ENCODE results near the gene RPL32. TPM values are rescaled to one million over a fixed set of nuclear protein-coding genes. Genes with fewer than 3 reads are reported as not detected.

Gene RPL32
- polyA plus RNA-seq, 1 of the 3 experiments (the other 2 are of a cell fraction), result 2,311 TPM

DNA sequence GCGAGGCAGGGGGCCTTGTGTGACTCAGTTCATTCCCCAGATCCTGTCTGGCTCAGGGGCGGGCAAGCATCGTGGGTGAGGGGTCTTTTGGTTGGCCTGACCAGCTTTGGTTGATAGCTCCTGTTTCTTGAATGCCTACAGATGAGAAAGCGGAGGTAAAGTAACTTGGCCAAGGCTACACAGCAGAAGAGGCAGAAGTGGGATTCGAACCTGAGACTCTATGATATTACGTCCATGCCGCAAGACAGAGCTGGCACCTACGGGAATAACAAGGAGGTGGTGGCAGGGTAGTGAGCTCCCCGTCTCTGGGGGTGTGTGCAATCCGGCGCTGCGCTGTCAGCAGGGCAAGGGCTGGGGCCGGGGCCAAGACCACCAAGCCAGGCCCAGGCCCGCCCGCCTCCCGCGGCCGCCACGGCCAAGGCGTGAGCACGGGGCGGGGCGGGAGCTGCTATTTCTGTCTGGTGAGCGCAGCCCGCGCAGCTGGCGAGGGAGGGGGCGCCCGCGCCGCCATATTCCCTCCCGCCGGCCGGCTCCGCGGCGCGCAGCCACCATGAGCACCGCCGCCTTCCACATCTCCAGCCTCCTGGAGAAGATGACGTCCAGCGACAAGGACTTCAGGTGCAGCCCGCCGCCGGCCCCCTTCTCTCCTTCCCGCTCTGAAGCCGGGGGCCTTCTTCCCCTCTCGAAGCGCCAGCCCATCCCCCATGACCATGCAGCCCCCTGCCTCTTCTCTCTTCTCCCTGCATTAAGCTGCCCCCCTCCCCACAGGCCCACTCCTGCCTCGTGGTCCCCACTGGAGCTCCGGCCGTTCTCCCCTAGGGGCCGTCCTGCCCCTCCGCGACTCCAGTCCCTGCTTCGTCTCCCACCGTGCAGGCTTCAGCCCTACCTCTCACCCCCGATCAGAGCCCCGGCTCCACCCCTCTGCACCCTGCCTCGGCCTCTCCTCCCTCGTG lies 44.9 kb downstream of the RPL32 start, which contains the start of gene CAND2:
Gene CAND2, plus strand, starts transcription at position 510 of the 953 bp plus-strand sequence. Its CDS starts 41 bp downstream, at position 551.
- peak within 1 kb of the TSS; percentile 74 for H3K4me2 ChIP-seq
- TF ChIP-seq NRF1 (IDR thresholded peaks at IDR 0.05; ENCODE audit: low read depth, low read length) (peak; percentile 35), YY1 (IDR thresholded peaks at IDR 0.05; ENCODE audit: low read depth) (0 out of 2 replicates have a peak, but pooled peaks have one; percentile 55), FOSL2 (IDR thresholded peaks at IDR 0.05; ENCODE audit: borderline replicate concordance, low read depth) (no peak), POLR2AphosphoS5 (IDR thresholded peaks at IDR 0.05; ENCODE audit: low read depth, low read length) (no peak), CHD2 (IDR thresholded peaks at IDR 0.05; ENCODE audit: low read length, partially characterized antibody) (no peak), SMC3 (IDR thresholded peaks at IDR 0.05; ENCODE audit: low read depth, low read length) (no peak), RCOR1 (IDR thresholded peaks at IDR 0.05; ENCODE audit: low read length) (no peak), RXRA (IDR thresholded peaks at IDR 0.05; ENCODE audit: borderline replicate concordance, low read depth) (no peak), JUND (IDR thresholded peaks at IDR 0.05) (no peak), TAF1 (IDR thresholded peaks at IDR 0.05; ENCODE audit: borderline replicate concordance, low read depth, low read length) (no peak), FOXJ3 (CRISPR knock-in tag; IDR thresholded peaks at IDR 0.05) (no peak), MXI1 (IDR thresholded peaks at IDR 0.05; ENCODE audit: low read depth, low read length) (no peak), RFX5 (IDR thresholded peaks at IDR 0.05; ENCODE audit: low read length) (no peak)
- TF ChIP-seq, protein P1, sequence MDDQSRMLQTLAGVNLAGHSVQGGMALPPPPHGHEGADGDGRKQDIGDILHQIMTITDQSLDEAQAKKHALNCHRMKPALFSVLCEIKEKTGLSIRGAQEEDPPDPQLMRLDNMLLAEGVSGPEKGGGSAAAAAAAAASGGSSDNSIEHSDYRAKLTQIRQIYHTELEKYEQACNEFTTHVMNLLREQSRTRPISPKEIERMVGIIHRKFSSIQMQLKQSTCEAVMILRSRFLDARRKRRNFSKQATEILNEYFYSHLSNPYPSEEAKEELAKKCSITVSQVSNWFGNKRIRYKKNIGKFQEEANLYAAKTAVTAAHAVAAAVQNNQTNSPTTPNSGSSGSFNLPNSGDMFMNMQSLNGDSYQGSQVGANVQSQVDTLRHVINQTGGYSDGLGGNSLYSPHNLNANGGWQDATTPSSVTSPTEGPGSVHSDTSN (IDR thresholded peaks at IDR 0.05), result no peak
- TF ChIP-seq, protein P2, sequence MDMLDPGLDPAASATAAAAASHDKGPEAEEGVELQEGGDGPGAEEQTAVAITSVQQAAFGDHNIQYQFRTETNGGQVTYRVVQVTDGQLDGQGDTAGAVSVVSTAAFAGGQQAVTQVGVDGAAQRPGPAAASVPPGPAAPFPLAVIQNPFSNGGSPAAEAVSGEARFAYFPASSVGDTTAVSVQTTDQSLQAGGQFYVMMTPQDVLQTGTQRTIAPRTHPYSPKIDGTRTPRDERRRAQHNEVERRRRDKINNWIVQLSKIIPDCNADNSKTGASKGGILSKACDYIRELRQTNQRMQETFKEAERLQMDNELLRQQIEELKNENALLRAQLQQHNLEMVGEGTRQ (IDR thresholded peaks at IDR 0.05; ENCODE audit: borderline replicate concordance, low read depth, low read length), result no peak
- TF ChIP-seq, protein P3, sequence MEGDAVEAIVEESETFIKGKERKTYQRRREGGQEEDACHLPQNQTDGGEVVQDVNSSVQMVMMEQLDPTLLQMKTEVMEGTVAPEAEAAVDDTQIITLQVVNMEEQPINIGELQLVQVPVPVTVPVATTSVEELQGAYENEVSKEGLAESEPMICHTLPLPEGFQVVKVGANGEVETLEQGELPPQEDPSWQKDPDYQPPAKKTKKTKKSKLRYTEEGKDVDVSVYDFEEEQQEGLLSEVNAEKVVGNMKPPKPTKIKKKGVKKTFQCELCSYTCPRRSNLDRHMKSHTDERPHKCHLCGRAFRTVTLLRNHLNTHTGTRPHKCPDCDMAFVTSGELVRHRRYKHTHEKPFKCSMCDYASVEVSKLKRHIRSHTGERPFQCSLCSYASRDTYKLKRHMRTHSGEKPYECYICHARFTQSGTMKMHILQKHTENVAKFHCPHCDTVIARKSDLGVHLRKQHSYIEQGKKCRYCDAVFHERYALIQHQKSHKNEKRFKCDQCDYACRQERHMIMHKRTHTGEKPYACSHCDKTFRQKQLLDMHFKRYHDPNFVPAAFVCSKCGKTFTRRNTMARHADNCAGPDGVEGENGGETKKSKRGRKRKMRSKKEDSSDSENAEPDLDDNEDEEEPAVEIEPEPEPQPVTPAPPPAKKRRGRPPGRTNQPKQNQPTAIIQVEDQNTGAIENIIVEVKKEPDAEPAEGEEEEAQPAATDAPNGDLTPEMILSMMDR (IDR thresholded peaks at IDR 0.05), result no peak
- TF ChIP-seq, protein P4, sequence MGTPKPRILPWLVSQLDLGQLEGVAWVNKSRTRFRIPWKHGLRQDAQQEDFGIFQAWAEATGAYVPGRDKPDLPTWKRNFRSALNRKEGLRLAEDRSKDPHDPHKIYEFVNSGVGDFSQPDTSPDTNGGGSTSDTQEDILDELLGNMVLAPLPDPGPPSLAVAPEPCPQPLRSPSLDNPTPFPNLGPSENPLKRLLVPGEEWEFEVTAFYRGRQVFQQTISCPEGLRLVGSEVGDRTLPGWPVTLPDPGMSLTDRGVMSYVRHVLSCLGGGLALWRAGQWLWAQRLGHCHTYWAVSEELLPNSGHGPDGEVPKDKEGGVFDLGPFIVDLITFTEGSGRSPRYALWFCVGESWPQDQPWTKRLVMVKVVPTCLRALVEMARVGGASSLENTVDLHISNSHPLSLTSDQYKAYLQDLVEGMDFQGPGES (IDR thresholded peaks at IDR 0.05; ENCODE audit: low read depth, low read length), result no peak
- ChIA-PET POLR2A (interaction anchor here (0.8 to 1.7 kb wide), 2 partner anchors 14 to 36 kb away, joined by 3 to 9 read pairs; no protein-coding TSS in a partner anchor), CTCF (interaction anchor here (0.6 to 3.2 kb wide), 8 partner anchors 9 to 296 kb away, joined by 3 to 29 read pairs (median 4); partner anchors contain the start of gene RPL32)
- H3K4me3 ChIP-seq (ENCODE audit: low read depth in 2 of 2, low read length in 1 of 2), result peak within 1 kb of the TSS; percentile 52
- DNase-seq, result peak; percentile 86
- H3K4me1 ChIP-seq (ENCODE audit: control insufficient read depth in 1 of 2, insufficient read depth in 2 of 2, low read depth in 1 of 2, low read length in 1 of 2), result peaks cover 0 to 5% of the 10 kb centered on the region in 2 experiments; a peak in 2 of 4 replicates
- no peaks in the 10 kb centered on the region for H3K9me3 ChIP-seq
- H2AFZ ChIP-seq (ENCODE audit: low read depth), result peak within 1 kb of the TSS; percentile 87; the same call in 1 of the 2 replicates
- no peaks in the 10 kb centered on the region for H3K79me2 ChIP-seq (ENCODE audit: insufficient read depth)
- no peaks in the 10 kb centered on the region for H3K36me3 ChIP-seq (replicated peaks in 1 of 2; ENCODE audit: control insufficient read depth in 1 of 2, insufficient read depth in 2 of 2, low read length in 1 of 2)
- no peaks in the 10 kb centered on the region for H3K9me2 ChIP-seq
- 23% methylated on average over 39 of the region's 61 CpGs for WGBS (ENCODE audit: low lambda C conversion rate)
- no peaks in the 10 kb centered on the region for H3K27me3 ChIP-seq (ENCODE audit: insufficient read depth)
- no peaks in the 10 kb centered on the region for H4K20me1 ChIP-seq (ENCODE audit: insufficient read depth)
- H3K9ac ChIP-seq, result 0 out of 2 replicates have a peak within 1 kb of the TSS, but pooled peaks have one; percentile 31
- H3F3A ChIP-seq (replicated peaks; ENCODE audit: insufficient read depth), result peaks cover 3% of the 10 kb centered on the region
- H3K27ac ChIP-seq (ENCODE audit: low read depth in 2 of 2, low read length in 1 of 2), result peak within 1 kb of the TSS in 1 of 2 experiments; percentile 44; a peak in 1 of 4 replicates

Measured in SK-N-SH (cell line).